ENCODE measurements around the gene PIP5K1B.

DNA sequence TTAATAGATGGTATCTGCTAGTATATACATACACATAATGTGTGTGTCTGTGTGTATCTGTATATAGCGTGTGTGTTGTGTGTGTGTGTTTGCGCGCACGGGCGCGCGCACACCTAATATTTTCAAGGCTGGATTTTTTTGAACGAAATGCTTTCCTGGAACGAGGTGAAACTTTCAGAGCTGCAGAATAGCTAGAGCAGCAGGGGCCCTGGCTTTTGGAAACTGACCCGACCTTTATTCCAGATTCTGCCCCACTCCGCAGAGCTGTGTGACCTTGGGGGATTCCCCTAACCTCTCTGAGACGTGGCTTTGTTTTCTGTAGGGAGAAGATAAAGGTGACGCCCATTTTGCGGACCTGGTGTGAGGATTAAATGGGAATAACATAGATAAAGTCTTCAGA lies 331.3 kb downstream of the PIP5K1B start:
- TF ChIP-seq, protein P1, sequence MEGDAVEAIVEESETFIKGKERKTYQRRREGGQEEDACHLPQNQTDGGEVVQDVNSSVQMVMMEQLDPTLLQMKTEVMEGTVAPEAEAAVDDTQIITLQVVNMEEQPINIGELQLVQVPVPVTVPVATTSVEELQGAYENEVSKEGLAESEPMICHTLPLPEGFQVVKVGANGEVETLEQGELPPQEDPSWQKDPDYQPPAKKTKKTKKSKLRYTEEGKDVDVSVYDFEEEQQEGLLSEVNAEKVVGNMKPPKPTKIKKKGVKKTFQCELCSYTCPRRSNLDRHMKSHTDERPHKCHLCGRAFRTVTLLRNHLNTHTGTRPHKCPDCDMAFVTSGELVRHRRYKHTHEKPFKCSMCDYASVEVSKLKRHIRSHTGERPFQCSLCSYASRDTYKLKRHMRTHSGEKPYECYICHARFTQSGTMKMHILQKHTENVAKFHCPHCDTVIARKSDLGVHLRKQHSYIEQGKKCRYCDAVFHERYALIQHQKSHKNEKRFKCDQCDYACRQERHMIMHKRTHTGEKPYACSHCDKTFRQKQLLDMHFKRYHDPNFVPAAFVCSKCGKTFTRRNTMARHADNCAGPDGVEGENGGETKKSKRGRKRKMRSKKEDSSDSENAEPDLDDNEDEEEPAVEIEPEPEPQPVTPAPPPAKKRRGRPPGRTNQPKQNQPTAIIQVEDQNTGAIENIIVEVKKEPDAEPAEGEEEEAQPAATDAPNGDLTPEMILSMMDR (conservative IDR thresholded peaks at IDR 0.05; ENCODE audit: low read depth in 2 of 2), result no peak
- TF ChIP-seq POLR2AphosphoS5 (IDR thresholded peaks at IDR 0.05; ENCODE audit: low read depth) (no peak), EZH2 (IDR thresholded peaks at IDR 0.05; ENCODE audit: low read depth, unreplicated experiment) (no peak), EZH2phosphoT487 (IDR thresholded peaks at IDR 0.05; ENCODE audit: unreplicated experiment) (no peak)
- TF ChIP-seq, protein P2, sequence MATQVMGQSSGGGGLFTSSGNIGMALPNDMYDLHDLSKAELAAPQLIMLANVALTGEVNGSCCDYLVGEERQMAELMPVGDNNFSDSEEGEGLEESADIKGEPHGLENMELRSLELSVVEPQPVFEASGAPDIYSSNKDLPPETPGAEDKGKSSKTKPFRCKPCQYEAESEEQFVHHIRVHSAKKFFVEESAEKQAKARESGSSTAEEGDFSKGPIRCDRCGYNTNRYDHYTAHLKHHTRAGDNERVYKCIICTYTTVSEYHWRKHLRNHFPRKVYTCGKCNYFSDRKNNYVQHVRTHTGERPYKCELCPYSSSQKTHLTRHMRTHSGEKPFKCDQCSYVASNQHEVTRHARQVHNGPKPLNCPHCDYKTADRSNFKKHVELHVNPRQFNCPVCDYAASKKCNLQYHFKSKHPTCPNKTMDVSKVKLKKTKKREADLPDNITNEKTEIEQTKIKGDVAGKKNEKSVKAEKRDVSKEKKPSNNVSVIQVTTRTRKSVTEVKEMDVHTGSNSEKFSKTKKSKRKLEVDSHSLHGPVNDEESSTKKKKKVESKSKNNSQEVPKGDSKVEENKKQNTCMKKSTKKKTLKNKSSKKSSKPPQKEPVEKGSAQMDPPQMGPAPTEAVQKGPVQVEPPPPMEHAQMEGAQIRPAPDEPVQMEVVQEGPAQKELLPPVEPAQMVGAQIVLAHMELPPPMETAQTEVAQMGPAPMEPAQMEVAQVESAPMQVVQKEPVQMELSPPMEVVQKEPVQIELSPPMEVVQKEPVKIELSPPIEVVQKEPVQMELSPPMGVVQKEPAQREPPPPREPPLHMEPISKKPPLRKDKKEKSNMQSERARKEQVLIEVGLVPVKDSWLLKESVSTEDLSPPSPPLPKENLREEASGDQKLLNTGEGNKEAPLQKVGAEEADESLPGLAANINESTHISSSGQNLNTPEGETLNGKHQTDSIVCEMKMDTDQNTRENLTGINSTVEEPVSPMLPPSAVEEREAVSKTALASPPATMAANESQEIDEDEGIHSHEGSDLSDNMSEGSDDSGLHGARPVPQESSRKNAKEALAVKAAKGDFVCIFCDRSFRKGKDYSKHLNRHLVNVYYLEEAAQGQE (IDR thresholded peaks at IDR 0.05; ENCODE audit: unreplicated experiment), result no peak

All from GM23338 (cell line).